Measurements from ENCODE around the gene CSTPP1.

DNA sequence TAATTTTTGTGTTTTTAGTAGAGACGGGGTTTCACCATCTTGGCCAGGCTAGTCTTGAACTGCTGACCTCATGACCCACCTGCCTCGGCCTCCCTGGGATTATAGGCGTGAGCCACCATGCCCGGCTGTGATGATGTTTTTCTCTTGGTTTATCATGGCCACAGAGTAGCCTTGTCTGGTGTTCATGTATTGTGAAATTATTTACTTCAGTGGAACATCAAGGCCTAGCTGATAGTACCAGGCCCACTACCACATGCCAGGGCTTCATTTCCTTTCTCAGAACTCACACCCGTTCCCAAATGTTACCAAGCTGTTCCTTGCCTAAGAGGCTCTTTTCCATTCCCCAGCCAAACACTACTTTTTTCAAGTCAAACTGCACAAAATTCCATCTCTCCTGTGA, 272.1 kb downstream of the CSTPP1 start:
- TF ChIP-seq, protein P1, sequence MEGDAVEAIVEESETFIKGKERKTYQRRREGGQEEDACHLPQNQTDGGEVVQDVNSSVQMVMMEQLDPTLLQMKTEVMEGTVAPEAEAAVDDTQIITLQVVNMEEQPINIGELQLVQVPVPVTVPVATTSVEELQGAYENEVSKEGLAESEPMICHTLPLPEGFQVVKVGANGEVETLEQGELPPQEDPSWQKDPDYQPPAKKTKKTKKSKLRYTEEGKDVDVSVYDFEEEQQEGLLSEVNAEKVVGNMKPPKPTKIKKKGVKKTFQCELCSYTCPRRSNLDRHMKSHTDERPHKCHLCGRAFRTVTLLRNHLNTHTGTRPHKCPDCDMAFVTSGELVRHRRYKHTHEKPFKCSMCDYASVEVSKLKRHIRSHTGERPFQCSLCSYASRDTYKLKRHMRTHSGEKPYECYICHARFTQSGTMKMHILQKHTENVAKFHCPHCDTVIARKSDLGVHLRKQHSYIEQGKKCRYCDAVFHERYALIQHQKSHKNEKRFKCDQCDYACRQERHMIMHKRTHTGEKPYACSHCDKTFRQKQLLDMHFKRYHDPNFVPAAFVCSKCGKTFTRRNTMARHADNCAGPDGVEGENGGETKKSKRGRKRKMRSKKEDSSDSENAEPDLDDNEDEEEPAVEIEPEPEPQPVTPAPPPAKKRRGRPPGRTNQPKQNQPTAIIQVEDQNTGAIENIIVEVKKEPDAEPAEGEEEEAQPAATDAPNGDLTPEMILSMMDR (IDR thresholded peaks at IDR 0.05) = no peak
- no peak for TF ChIP-seq ZFX (IDR thresholded peaks at IDR 0.05; ENCODE audit: borderline replicate concordance)

Measured in 22Rv1 (cell line).